ENCODE results near the gene PRSS8.
"Not testable (repeated sequence)": the region's sequence is repeated elsewhere in the genome, so short reads cannot be mapped to it uniquely, and the experiment has no call there.

PRSS8 gene

GRCh38 chr16:31179219-31179746 is 43.8 kb upstream of the PRSS8 start:
- DNase-seq (ENCODE audit: low read depth) = no peak
- TF ChIP-seq CTCF (conservative IDR thresholded peaks at IDR 0.05; ENCODE audit: low read depth, low read length) = no peak
- peak overlapping the region; percentile 93 for H3K4me3 ChIP-seq (ENCODE audit: low read length)

- TF ChIP-seq CTCF (conservative IDR thresholded peaks at IDR 0.05; ENCODE audit: low read depth, low read length) = no peak
- DNase-seq (ENCODE audit: low read depth) = no peak
- no peak overlapping the region for H3K4me3 ChIP-seq (ENCODE audit: low read length)
These were observed 41.6 kb upstream of the PRSS8 start for GRCh38 chr16:31177136-31177535.

- H3K4me3 ChIP-seq (ENCODE audit: low read length); DNase-seq (ENCODE audit: low read depth): not testable (repeated sequence)
These were observed 34.5 kb upstream of the PRSS8 start for GRCh38 chr16:31170048-31170447.

GRCh38 chr16:31168848-31169247 is 33.3 kb upstream of the PRSS8 start:
- DNase-seq (ENCODE audit: low read depth) = no peak
- TF ChIP-seq CTCF (conservative IDR thresholded peaks at IDR 0.05; ENCODE audit: low read depth, low read length) = no peak
- H3K4me3 ChIP-seq (ENCODE audit: low read length) = no peak overlapping the region

GRCh38 chr16:31167315-31167714 is 31.8 kb upstream of the PRSS8 start:
- DNase-seq (ENCODE audit: low read depth) = no peak
- H3K4me3 ChIP-seq (ENCODE audit: low read length) = no peak overlapping the region
- TF ChIP-seq CTCF (conservative IDR thresholded peaks at IDR 0.05; ENCODE audit: low read depth, low read length) = no peak

- no peak for DNase-seq (ENCODE audit: low read depth)
- TF ChIP-seq CTCF (conservative IDR thresholded peaks at IDR 0.05; ENCODE audit: low read depth, low read length) = no peak
- no peak overlapping the region for H3K4me3 ChIP-seq (ENCODE audit: low read length)
These were observed 21.6 kb upstream of the PRSS8 start for GRCh38 chr16:31157136-31157535.

- not testable (repeated sequence) for DNase-seq (ENCODE audit: low read depth); H3K4me3 ChIP-seq (ENCODE audit: low read length)
These were observed 15.4 kb upstream of the PRSS8 start for GRCh38 chr16:31150976-31151375.

GRCh38 chr16:31149894-31150890 is 14.7 kb upstream of the PRSS8 start, which contains the start of gene PRSS36:
Gene PRSS36 (minus strand): TSS chr16:31150066. CDS start chr16:31150035, 31 bp downstream.
- no peak within 1 kb of the TSS for H3K4me3 ChIP-seq (ENCODE audit: low read length)
- no peak for DNase-seq (ENCODE audit: low read depth)

More at GRCh38 chr16:31149894-31150890, 14.7 kb upstream of the PRSS8 start, which contains the start of gene PRSS36:
- no peak for TF ChIP-seq CTCF (conservative IDR thresholded peaks at IDR 0.05; ENCODE audit: low read depth, low read length)

Measured in retinal pigment epithelial cell (primary cell).